Smooth muscle cell of the brain vasculature (primary cell): ENCODE results near the gene IL1RAPL2.
"Not testable (repeated sequence)": the region's sequence is repeated elsewhere in the genome, so short reads cannot be mapped to it uniquely, and the experiment has no call there.

Experiments
- DNase-seq: peaks from one replicate; pipeline ENCODE4 v3.0.0-alpha.2; 2012; ENCODE audit warnings: low read depth, low spot score

IL1RAPL2 gene

GRCh38 chrX:105608745-105609144, 1042.7 kb downstream of the IL1RAPL2 start:
- DNase-seq = no peak

- DNase-seq = no peak
These were observed 1043.5 kb downstream of the IL1RAPL2 start for GRCh38 chrX:105609530-105609929.

GRCh38 chrX:105610411-105610810, 1044.4 kb downstream of the IL1RAPL2 start:
- DNase-seq = no peak

- DNase-seq = no peak
These were observed 1052.5 kb downstream of the IL1RAPL2 start for GRCh38 chrX:105618393-105619101.

- DNase-seq = no peak
These were observed 1068.2 kb downstream of the IL1RAPL2 start for GRCh38 chrX:105634180-105634579.

GRCh38 chrX:105635794-105636193, 1069.8 kb downstream of the IL1RAPL2 start:
- no peak for DNase-seq

- no peak for DNase-seq
These were observed 1070.7 kb downstream of the IL1RAPL2 start for GRCh38 chrX:105636667-105637066.

- DNase-seq = no peak
These were observed 1079.8 kb downstream of the IL1RAPL2 start for GRCh38 chrX:105645667-105646357.

- DNase-seq = no peak
These were observed 1080.8 kb downstream of the IL1RAPL2 start for GRCh38 chrX:105646592-105647372.

- DNase-seq = no peak
These were observed 1081.8 kb downstream of the IL1RAPL2 start for GRCh38 chrX:105647749-105648148.

- no peak for DNase-seq
These were observed 1082.7 kb downstream of the IL1RAPL2 start for GRCh38 chrX:105648732-105649131.

GRCh38 chrX:105650577-105650976, 1084.6 kb downstream of the IL1RAPL2 start:
- DNase-seq = no peak

GRCh38 chrX:105650986-105651385, 1085.0 kb downstream of the IL1RAPL2 start:
- no peak for DNase-seq

- DNase-seq = no peak
These were observed 1087.9 kb downstream of the IL1RAPL2 start for GRCh38 chrX:105653891-105654290.

GRCh38 chrX:105658136-105658535, 1092.1 kb downstream of the IL1RAPL2 start:
- DNase-seq = no peak

GRCh38 chrX:105662248-105662647, 1096.2 kb downstream of the IL1RAPL2 start:
- DNase-seq = no peak

GRCh38 chrX:105664243-105664642, 1098.2 kb downstream of the IL1RAPL2 start:
- no peak for DNase-seq

GRCh38 chrX:105684288-105684687, 1118.3 kb downstream of the IL1RAPL2 start:
- not testable (repeated sequence) for DNase-seq

GRCh38 chrX:105694839-105695238, 1128.8 kb downstream of the IL1RAPL2 start:
- DNase-seq = no peak

- DNase-seq = no peak
These were observed 1129.5 kb downstream of the IL1RAPL2 start for GRCh38 chrX:105695451-105695850.

GRCh38 chrX:105696870-105697269, 1130.9 kb downstream of the IL1RAPL2 start:
- DNase-seq = no peak

GRCh38 chrX:105697984-105698781, 1132.2 kb downstream of the IL1RAPL2 start:
- peak; percentile 21 for DNase-seq
